Measurements from ENCODE around the gene TMSB15B. TPM values are rescaled to one million over a fixed set of nuclear protein-coding genes. Genes with fewer than 3 reads are reported as not detected.
"Not testable (repeated sequence)": the region's sequence is repeated elsewhere in the genome, so short reads cannot be mapped to it uniquely, and the experiment has no call there.

The TMSB15B gene
- 1 to 10 TPM in 2 of 3 donors, under 1 TPM in 1; 0.95 to 3.4 (median 1.3) TPM for polyA plus RNA-seq

DNA sequence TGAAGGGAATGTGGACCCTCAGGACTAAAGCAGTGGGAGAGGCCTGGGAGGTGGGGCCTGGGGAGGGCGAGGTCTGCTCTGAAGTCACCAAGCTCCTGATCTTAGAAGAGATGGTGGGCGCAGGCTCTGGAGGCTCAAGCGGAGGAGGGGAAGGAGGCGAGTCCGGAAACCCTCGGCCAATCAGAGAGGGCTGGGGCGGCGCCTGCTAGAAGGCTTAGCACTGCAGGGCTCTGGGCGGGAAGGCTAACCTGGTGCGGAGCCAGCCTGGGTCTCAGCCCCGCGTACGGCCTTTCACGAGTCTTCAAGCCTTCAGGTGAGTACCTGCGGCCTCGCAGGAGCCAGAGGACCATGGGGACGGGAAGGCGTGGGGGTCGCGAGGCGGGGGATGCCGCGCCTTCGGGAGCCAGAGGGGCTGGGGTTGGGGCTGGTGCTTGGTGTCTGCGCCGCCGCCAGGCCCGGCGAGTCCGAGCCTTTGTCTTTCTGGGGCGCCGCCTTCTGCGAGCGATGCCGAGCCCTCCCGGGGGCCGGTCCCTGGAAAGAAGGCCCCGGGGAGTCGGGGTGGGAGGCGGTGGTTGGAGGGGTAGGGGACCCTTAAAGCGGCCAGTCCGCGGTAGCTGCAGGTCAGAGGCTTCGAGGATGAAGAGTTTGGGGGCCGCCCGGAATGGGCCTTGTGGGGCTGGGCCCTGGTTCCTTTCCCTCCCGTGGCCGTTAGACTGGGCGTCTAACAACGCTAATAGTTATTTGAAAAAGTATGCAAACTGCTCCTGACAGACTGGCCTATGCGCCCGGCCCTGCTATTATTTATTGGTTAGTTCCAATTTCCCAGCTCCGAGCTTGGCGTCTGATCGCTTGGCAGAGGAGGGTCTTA is at the start of gene TMSB15B:
Gene TMSB15B (plus strand): TSS at position 217 of the 868 bp plus-strand sequence.
- H3K27ac ChIP-seq (ENCODE audit: low read depth, low read length): not testable (repeated sequence)
- no CpG with 5 or more reads among the region's 55 CpGs for WGBS, 3 donors

DNA sequence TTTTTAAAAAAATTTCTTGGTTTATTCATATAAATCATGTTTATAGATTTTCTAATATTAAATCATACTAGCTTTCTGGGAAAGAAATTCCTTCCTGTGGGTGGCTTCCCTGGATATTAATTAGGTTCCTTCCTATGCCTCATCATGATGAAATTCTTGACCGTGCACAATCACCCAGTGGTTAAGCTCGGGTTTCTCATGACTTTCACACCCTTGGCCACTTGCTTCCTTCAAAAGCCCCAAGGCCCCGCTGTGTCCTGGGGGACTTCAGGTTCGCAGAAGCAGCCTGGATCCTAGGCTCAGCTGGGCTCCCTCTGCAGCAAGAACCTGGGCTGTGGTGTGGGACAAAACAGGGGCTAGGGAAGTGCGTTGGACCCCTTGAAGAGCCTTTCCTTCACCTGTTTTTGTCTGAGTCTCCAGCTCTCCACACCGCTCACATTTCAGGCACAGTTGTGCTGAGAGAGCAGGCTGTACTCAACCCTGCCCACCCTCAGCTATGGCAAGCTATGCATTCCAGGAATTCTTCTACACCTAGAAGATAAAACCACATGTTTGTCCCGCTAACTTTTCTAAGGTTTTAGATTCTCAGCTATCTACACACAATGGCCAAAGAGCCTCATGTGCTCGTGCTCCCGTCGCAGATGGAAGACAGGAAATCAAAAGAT is 48.9 kb upstream of the TMSB15B start:
- H3K27ac ChIP-seq (ENCODE audit: low read depth, low read length): no peak overlapping the region
- WGBS, 3 donors: 64 to 85% (median 73%) methylated on average over 10 of the region's 10 CpGs

DNA sequence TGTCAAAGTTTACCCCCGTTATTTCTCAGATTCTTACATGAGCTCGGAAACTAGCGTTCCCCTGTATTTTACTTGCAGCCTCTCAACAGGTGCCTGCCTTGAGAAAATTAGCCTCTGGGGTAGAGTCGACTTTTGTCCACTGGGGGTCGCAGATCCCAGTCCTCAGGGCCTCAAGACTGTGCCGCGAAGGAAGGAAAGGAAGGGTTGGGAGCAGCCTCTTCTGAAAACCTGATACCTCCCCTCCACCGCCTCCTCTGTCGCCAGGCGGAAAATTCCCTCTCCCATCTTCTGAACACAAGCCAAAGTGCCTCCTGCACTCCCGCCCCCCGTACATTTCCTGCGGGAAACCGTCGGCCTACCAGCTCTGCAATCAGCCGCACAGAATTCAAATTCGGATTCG is 44.4 kb upstream of the TMSB15B start:
- 2 to 16% (median 4%) methylated on average over 6 to 18 of the region's 18 CpGs for WGBS, 3 donors
- no peak overlapping the region for H3K27ac ChIP-seq (ENCODE audit: low read depth, low read length)

DNA sequence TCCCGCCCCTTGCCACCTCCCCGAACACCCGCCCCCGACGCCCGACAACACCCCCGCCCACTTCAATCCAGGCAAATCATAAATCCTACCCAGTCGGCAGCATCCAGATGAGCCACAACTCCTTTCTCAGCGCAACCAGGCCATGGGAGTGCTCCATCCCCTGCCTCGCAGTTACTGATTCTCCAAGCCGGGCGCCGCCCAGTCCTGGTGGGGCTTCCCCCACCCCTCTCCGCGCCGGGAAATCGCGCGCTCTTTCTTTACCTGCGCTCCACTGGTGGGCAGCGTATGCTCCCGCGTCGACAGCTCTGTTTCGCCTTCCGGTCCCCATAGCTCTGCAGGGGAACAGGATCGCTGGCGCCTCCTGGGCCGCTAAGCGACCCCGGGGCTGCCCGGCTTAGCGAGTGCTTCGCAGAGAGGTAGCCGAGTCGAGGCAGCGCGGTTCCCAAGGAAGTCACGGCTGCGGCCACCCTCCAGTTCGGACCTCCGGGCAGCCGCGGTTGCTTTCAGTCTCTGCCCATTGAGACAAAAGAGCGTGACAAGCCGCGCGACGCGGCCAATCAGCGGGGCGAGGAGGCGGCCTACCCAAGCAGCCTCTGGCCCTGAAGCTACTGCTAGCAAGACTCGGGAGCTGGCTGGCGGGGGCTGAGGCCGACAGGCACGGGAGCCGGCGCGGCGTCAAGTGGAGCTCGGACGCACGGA is 43.7 kb upstream of the TMSB15B start:
- 0 to 23% (median 0%) methylated on average over 35 to 64 of the region's 64 CpGs for WGBS, 3 donors
- H3K27ac ChIP-seq (ENCODE audit: low read depth, low read length): no peak overlapping the region

DNA sequence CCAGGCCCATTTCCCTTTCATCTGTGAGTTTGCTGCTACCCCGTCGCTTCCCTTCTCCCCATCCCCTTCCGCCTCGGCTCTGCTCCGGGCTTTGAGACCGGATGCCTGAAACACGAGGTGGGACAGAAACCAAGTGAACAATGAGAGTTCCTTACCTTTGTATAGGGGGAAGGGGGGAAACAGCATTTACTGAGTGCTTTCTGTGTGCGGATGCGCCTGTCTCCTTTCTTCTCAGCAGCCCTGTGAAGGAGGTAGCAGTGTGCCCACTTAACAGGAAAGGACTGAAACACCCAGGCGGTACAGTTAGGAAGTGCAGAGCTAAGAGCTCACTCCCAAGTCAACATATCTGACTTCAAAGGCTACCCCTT is 43.2 kb upstream of the TMSB15B start:
- WGBS, 3 donors: 1 to 24% (median 9%) methylated on average over 6 to 10 of the region's 10 CpGs
- H3K27ac ChIP-seq (ENCODE audit: low read depth, low read length): no peak overlapping the region

DNA sequence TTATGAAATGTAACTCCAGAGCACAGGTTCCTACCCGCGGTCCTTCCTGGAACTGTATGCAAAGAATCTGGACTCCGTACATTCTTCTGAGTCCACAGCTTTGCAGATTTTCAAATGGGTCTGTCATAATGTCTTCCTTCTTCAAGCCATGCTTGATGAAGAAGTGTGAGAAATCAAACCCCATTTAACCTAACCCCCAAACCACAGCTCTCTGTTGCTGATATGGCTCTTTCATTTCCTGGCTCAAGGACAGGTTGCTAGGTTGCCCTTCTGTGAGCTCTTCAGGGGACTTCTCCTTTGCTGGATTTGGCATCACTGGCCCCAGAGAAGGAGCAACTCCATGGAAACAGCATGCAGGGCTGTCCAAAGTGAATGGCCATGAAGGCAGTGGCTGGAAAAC is 41.9 kb upstream of the TMSB15B start:
- not testable (repeated sequence) for H3K27ac ChIP-seq (ENCODE audit: low read depth, low read length)
- 68 to 85% (median 82%) methylated on average over 3 of the region's 3 CpGs for WGBS, 3 donors

DNA sequence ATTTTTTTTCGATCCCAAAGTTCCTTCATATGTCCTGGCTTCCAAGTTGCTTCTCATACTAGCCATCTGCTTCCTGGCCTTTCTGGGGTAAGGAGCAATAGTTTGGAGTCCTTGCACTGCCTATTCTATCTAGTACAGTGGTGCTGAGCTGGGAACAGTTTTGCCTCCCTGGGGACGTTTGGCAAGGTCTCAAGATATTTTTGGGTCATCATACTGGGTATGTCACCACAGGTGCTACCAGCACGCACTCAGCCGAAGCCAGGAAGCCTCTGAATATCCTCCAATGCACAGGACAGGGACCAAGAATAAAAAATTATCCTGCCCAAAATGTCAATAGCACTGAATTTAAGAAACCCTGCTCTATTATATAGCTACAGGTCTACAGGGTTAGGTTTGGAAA is 35.4 kb upstream of the TMSB15B start:
- WGBS, 3 donors: 78 to 81% (median 80%) methylated on average over 4 of the region's 4 CpGs
- no peak overlapping the region for H3K27ac ChIP-seq (ENCODE audit: low read depth, low read length)

DNA sequence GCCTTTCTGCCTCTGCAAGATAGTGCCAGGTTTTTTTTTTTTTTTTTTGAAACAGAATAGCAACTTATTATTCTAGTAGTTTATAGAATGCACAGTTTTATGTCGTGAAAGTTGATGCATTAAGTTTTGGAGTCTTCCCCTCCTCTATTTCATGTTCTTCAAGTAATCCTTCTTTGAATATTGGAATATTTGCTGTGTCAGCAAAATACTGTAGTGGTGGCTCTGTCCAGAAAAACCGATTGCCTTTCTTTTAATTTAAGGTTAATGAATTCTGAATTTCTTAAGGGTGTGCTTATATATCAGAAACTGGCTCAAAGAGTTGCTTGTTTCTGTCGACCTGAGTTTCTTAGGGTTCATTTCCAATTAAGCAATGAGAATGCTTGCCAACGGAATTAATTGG is 34.8 kb upstream of the TMSB15B start:
- 58 to 89% (median 79%) methylated on average over 4 of the region's 4 CpGs for WGBS, 3 donors

DNA sequence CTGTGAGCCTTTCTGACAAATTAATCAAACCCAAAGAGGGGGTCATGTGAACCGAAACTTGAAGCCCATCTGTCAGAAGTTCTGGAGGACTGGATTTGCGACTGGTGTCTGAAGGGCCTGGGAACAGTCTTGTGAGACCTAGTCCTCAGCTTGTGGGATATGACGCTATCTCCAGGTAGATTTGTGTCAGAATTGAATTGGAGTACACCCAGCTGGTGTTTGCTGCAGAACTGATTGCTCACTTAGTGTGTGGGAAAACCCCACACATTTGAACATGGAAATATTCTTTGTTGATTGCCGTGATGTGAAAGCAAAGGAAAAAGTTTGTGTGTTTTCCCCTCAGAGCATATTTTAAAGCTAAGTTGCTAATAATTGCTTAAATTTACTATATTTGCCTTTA is 30.3 kb upstream of the TMSB15B start:
- WGBS, 3 donors: 56 to 80% (median 70%) methylated on average over 4 of the region's 4 CpGs
- no peak overlapping the region for H3K27ac ChIP-seq (ENCODE audit: low read depth, low read length)

More for the DNA sequence above, 34.8 kb upstream of the TMSB15B start:
- no peak overlapping the region for H3K27ac ChIP-seq (ENCODE audit: low read depth, low read length)

DNA sequence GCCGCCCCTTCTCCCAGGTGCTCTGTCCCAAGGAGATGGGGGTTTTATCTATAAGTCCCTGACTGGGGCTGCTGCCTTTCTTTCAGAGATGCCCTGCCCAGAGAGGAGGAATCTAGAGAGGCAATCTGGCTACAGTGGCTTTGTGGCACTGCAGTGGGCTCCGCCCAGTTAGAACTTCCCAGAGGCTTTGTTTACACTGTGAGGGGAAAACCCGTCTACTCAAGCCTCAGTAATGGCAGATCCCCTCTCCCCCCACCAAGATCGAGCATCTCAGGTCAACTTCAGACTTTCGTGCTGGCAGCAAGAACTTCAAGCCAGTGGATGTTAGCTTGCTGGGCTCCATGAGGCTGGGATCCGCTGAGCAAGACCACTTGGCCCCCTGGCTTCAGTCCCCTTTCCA is 22.2 kb upstream of the TMSB15B start:
- H3K27ac ChIP-seq (ENCODE audit: low read depth, low read length): not testable (repeated sequence)
- 76 to 87% (median 78%) methylated on average over 4 to 6 of the region's 6 CpGs for WGBS, 3 donors

DNA sequence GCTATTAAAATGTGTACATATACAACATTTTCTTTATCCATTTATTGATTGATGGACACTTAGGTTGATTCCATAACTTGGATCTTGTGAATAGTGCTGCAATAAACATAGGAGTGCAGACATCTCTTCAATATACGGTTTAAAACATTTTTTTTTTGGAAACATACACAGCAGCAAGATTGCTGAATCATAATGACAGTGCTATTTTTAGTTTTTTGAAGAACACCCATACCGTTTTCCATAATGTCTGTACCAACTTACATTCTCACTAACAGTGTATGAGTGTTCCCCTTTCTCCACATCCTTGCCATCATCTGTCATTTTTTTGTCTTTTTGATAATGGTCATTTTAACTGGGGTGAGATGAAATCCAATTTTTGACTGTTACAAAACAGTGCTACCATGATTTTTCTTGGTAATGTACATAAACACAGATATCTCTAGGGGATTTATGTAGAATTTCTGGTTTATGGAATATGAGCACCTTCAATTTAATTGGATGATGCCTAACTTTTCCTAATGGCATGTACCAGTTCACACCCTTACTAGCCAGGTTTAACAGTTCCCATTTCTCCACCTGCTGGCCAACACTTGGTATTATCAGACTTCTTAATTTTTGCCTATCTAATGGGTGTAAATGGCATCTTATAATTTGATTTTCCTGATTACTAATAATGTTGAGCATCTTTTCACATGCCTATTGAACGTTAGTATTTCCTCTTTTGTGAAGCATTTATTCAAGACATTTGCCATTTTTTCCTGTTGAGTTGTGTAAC is 21.0 kb upstream of the TMSB15B start:
- WGBS, 3 donors: 19 to 22% (median 20%) methylated on average over 3 of the region's 3 CpGs
- no peak overlapping the region for H3K27ac ChIP-seq (ENCODE audit: low read depth, low read length)

DNA sequence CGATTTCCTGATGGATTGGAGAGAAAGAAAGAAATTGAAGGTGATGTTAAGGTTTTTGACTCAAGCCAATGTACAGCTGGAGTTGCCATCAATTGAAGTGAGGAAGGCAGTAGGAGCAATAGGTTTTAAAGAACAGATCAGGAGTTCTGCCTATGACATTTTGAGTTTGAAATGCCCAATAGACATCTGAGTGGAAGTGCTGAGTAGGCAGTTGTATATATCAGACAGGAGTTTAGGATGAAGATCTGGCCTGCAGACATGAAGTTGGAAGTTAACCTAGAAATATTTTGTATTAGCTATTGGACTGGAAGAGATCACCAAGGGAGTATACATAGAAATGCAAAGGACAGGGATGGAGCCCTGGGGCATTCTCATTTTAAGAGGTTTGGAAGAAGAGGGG is 12.9 kb upstream of the TMSB15B start:
- no peak overlapping the region for H3K27ac ChIP-seq (ENCODE audit: low read depth, low read length)
- 50 to 75% (median 56%) methylated on average over 1 of the region's 1 CpG for WGBS, 3 donors

DNA sequence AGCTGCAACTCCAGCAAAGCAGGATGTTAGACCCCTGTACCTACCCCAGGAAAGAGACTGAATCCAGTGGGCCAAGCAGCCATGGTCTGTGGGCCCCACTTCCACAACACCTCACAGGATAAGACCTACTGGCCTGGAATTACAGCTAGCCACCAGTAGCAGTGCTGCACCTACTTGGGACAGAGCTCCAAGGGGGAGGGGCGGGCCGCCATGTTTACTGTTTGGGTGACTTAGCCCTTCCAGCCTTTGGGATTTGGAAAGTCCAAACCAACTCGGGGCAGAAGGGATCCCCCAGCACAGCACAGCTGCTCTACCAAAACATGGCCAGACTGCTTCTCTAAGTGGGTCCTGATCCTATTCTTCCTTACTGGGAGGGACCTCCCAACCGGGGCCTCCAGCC is 9.1 kb upstream of the TMSB15B start:
- H3K27ac ChIP-seq (ENCODE audit: low read depth, low read length): no peak overlapping the region
- WGBS, 3 donors: 68 to 96% (median 69%) methylated on average over 4 of the region's 4 CpGs

DNA sequence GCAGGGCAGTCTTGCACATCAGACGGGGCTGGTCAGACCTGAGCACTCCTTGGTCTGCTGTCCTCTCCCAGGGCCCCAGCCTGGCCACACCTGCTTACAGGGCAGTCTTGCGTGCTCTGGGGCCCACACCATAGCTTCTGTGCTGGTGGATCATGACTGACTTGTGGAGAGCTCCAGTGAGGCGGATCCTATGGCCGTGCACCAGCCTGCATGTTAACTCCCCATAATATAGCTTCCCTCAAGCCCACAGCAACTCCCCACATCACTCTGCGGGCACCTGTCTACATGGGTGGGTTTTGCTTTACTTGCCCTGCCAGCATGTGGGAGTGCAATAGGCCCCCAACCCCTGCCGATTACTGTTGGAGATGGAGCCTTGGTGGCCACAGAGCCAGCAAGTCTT is 8.2 kb upstream of the TMSB15B start:
- no peak overlapping the region for H3K27ac ChIP-seq (ENCODE audit: low read depth, low read length)
- 91 to 98% (median 91%) methylated on average over 6 of the region's 6 CpGs for WGBS, 3 donors

DNA sequence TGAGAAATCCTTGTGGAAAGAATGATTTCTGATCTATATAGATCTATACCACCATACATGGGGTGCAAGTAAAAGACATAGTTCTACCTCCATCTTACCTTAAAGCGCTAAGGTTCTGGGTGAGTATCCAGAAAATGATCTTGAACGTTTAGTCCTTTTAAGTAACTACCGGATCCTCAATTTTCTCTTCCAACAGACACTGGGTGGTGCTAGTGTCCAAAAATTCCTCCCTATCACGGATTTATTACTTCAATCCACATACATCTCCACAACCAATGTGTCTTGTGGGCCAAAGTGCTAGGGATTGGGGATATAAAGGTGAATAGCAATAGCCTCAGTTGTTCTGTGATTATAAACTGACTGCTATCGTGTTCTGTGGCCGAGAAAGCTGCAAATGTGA is 1.8 kb upstream of the TMSB15B start:
- no CpG with 5 or more reads among the region's 6 CpGs for WGBS, 3 donors
- not testable (repeated sequence) for H3K27ac ChIP-seq (ENCODE audit: low read depth, low read length)

DNA sequence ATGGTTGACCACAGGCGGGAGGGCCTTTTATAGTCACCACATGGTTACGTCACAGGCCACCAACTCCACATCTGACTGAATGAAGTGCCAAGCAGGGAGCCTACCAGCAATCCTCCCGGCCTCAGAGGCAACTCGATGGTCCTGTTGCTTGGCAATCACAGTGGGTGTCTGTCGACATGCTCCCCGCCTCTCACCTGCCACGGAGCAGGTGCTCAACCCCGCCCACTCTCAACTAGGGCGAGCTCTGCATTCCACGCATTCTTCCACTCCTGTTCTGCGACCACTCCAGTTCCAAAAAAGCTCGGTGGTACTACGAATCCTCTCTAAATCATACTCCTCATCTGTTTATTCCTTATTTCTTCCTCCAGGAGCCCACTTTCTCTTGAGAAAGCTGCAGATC is 21.1 kb downstream of the TMSB15B start:
- not testable (repeated sequence) for H3K27ac ChIP-seq (ENCODE audit: low read depth, low read length)
- no CpG with 5 or more reads among the region's 13 CpGs for WGBS, 3 donors

DNA sequence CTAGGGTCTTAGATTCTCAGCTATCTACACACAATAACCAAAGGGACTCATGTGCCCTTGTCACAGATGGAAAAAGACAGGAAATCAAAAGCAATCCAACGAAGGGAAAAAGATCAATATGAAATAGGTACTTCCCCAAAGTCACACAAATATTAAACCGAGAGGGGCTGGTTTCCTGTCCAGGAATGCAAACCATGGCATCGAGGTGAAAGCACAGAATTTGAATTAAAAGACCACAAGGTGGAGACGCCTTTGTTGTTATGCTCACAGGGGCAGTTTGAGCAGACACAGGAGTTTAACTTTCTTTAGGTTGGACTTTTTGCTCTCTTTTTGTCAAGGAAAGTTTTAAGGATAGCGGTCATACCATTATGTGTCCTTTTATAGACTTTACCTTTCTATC is 36.8 kb downstream of the TMSB15B start:
- H3K27ac ChIP-seq (ENCODE audit: low read depth, low read length): no peak overlapping the region
- WGBS, 3 donors: 35 to 46% (median 43%) methylated on average over 5 of the region's 5 CpGs

DNA sequence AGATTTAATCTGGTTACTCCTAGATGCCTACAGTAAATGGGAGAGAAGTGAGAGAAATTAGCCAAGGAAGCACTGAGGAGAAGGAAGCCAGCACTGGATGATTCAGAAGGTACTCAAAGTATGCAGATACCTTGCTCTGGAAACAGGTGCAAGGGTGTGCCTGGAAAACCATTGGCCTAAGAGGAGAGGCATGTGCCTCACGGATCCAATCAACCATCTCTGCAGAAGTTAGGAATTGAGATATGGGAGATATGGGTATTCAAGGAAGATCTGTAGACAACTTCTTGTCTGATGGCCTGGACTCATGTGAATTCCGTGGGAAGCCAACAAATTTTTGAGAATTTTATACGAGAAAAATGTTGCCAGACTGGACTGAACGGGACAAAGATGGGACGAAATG is 46.4 kb downstream of the TMSB15B start:
- 60 to 76% (median 72%) methylated on average over 5 of the region's 5 CpGs for WGBS, 3 donors
- H3K27ac ChIP-seq (ENCODE audit: low read depth, low read length): no peak overlapping the region

DNA sequence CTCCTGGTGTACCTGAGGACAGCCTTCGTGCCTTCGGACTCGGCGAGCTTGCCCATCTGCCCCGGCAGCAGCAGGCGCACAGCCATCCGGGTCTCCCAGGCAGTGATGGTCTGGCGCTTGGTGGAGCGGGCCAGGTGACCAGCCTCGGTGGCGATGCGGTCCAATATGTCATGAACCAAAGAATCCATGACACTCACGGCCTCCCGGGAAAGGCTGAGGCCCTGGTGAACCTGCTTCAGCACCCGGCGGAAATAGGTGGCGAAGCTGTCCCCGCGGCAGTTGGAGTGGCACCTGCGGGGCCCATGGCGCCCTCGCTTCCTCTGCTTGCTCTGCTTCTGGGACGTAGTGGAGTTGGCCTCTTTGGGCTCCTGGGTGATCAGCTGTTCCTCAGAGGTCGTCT is 50.7 kb downstream of the TMSB15B start:
- no peak overlapping the region for H3K27ac ChIP-seq (ENCODE audit: low read depth, low read length)
- 93 to 95% (median 94%) methylated on average over 12 to 24 of the region's 24 CpGs for WGBS, 3 donors
